Upper lobe of left lung (tissue), 4 donors: ENCODE results near the gene HAP1.

Experiments
- CTCF ChIP-seq, 6 experiments: fragments of 450-650 bp in 4 of 6; fragments of 200-600 bp in 2 of 6; sonication (generic) in 2 of 6; IDR thresholded peaks; one replicate each; pipeline ENCODE4 v1.5.1; 2016 to 2019; ENCODE audit warnings: antibody characterized with exemption in 6 of 6
- EP300 ChIP-seq, 4 donors: sonication (generic); formaldehyde crosslinking; IDR thresholded peaks; one replicate each; pipeline ENCODE4 v1.5.1; 2017; ENCODE audit warnings: antibody characterized with exemption in 4 of 4, control low read depth in 2 of 4
- POLR2AphosphoS5 ChIP-seq, 2 donors: sonication (generic); formaldehyde crosslinking; IDR thresholded peaks; one replicate each; pipeline ENCODE4 v1.5.1; 2017; ENCODE audit warnings: antibody characterized with exemption in 2 of 2

- TF ChIP-seq CTCF (IDR thresholded peaks at IDR 0.05) (no peak), EP300 (IDR thresholded peaks at IDR 0.05) (no peak), POLR2AphosphoS5 (IDR thresholded peaks at IDR 0.05) (no peak)
Observed at GRCh38 chr17:41722231-41722630, 12.2 kb downstream of the HAP1 start.
